Ovary (tissue), 3 donors: Measurements from ENCODE around the gene AATK.

Experiments used
- CTCF ChIP-seq, 3 donors: fragments of 450-650 bp in 2 of 3; fragments of 200-600 bp in 1 of 3; IDR thresholded peaks; one replicate each; pipeline versions ENCODE4 v1.5.1 to v1.8.0; 2016 to 2022; ENCODE audit warnings: antibody characterized with exemption in 3 of 3, mild to moderate bottlenecking in 1 of 3
- EP300 ChIP-seq: sonication (generic); formaldehyde crosslinking; IDR thresholded peaks from one replicate; pipeline ENCODE4 v1.6.1; 2017; ENCODE audit warnings: antibody characterized with exemption
- POLR2A ChIP-seq: fragments of 450-650 bp; IDR thresholded peaks from one replicate; pipeline ENCODE4 v1.6.1; 2017; ENCODE audit warnings: antibody characterized with exemption, mild to moderate bottlenecking, moderate library complexity
- donor health status: DM: no; HTN: no; CAD: no.

GRCh38 chr17:81165246-81166032 is 582 bp downstream of the AATK start, which contains the start of gene PVALEF:
- TF ChIP-seq POLR2A (no peak), CTCF (IDR thresholded peaks at IDR 0.05) (no peak), EP300 (no peak)
